ENCODE results near the gene PCDHB14. TPM values are rescaled to one million over a fixed set of nuclear protein-coding genes. Genes with fewer than 3 reads are reported as not detected.

PCDHB14 gene
- total RNA-seq: under 0.01 TPM in 1 of 2 replicates, not detected in the other

DNA sequence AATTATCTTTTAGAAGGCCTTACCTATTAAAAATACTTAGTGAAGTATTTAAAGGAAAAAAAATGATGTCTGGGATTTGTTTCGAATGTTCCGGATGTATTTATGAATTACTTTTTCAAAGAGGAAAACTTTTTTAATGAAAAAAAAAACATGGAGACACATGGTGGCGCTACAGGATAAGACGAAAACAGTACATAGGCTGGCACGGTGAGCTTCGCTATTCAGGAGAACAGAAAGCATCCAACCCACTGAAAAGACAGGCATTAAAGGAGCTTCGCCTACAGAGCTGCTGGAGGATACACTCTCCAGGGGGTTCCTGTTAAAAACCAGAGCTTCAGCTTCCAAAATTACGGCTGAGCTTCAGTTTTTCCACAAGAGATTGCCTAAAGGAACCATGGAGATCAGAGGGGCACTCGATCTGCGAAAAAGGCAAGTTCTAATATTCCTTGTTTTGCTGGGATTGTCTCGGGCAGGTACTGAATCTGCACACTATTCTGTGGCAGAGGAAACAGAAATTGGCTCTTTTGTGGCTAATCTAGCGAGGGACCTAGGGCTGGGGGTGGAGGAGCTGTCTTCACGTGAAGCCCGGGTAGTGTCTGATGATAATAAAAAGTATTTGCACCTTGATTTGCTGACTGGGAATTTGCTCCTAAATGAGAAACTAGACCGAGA is at the start of gene PCDHB14:
Gene PCDHB14, plus strand, starts transcription at position 232 of the 672 bp plus-strand sequence. Its CDS starts 163 bp downstream, at position 395.

DNA sequence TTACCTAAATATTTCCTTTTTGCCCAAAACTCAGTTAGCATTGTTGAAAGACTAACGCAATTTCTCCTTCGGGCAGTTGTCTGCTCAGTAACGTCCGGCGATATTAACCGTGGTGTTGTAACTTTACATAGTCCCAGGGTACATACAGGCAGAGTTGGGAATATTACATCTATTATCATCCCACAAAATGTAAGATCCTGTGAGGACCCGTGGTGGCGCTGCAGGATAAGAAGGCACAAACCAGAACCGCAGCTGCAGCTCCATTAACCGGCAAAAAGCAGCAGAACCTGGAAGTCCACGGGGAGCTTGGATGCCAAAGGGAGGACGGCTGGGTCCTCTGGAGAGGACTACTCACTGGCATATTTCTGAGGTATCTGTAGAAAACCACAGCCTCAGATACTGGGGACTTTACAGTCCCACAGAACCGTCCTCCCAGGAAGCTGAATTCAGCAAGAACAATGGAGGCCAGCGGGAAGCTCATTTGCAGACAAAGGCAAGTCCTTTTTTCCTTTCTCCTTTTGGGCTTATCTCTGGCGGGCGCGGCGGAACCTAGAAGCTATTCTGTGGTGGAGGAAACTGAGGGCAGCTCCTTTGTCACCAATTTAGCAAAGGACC is 45.5 kb upstream of the PCDHB14 start, which contains the start of gene PCDHB8:
Gene PCDHB8, plus strand, starts transcription at position 214 of the 615 bp plus-strand sequence. Its CDS starts 245 bp downstream, at position 459.

DNA sequence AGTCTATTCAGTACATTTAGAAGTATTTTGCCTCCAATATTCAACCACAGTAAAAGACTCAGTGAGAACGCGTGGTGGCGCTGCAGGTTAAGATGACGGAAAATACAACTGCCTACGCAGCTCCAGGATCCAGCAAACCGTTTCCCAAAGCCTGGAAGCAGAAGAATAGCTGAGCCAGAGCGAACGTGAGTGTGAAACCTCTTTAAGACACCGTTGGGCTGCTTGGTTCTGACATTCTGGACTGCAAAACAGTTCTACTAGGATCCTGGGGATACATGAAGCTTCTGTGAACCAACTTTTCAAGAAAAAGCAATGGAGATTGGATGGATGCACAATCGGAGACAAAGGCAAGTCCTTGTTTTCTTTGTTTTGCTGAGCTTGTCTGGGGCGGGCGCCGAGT is 40.9 kb upstream of the PCDHB14 start, which contains the start of gene PCDHB16:
Gene PCDHB16, plus strand, starts transcription at position 140 of the 400 bp plus-strand sequence. Its CDS starts 173 bp downstream, at position 313.

DNA sequence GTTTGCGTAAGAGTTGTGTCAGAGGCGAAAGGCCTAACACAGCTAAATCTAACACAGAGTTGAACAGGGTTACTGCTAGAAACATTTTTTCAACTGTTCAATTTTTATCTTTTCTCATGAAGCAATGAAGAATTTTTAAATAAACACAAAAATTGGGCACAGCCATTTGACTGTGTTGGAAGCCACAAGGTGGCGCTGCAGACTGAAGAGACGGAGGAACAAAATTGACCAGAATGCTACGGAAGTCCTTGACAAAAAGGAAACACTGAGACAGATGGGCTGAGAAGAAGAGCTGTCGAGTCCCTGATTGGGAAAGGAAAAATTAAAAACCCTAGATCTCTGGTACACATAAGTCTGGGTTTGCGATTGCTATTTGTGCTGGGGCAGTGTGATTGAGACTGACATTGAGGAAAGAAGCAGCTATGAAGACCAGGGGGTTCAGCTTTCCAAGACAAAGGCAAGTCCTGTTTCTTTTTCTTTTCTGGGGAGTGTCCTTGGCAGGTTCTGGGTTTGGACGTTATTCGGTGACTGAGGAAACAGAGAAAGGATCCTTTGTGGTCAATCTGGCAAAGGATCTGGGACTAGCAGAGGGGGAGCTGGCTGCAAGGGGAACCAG is 36.1 kb upstream of the PCDHB14 start, which contains the start of gene PCDHB9:
Gene PCDHB9, plus strand, starts transcription at position 265 of the 616 bp plus-strand sequence. Its CDS starts 158 bp downstream, at position 423.

DNA sequence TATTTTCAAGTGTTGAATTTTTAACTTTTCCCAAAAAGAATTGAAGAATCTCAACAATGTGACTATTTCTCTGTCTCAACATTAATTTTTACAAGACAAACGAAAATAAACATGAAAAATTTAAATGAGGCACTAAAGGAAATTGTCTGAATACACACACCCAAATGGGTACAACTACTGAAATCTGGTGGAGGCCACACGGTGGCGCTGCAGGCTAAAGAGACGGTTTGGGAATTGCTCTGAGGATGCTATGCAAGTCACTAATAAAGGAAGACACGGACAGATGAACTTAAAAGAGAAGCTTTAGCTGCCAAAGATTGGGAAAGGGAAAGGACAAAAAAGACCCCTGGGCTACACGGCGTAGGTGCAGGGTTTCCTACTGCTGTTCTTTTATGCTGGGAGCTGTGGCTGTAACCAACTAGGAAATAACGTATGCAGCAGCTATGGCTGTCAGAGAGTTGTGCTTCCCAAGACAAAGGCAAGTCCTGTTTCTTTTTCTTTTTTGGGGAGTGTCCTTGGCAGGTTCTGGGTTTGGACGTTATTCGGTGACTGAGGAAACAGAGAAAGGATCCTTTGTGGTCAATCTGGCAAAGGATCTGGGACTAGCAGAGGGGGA is 30.9 kb upstream of the PCDHB14 start, which contains the start of gene PCDHB10:
Gene PCDHB10, plus strand, starts transcription at position 244 of the 616 bp plus-strand sequence. Its CDS starts 200 bp downstream, at position 444.

DNA sequence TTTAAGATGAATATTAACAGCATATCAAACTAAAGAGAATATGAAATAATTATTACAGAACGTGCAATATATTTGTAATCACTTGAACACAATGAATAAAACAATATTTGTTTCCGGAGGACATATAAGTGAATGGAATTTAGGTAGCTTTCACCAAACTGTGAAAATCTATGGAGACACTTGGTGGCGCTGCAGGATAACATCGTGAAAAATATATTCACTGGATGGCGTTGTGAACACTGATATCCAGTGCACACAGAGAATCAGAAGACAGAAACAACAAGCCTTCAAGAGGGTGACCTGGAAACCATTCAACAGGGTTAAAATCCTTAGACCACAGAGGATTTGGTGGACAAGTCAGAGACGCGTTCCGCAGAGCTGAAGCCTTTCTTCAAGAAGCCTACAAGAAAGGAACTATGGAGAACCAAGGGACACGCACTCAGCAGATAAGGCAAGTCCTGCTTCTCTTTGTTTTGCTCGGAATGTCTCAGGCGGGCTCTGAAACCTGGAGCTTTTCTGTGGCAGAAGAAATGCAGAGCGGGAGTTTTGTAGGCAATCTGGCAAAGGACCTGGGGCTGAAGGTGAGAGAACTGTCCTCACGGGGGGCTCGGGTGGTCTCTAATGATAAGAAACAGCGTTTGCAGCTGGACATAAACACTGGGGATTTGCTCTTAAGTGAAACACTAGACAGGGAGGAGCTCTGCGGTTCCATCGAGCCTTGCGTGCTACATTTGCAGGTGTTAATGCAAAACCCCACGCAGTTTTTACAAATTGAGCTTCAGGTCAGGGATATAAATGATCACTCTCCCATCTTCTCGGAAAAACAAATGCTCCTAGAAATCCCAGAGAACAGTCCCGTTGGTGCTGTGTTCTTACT is 23.5 kb upstream of the PCDHB14 start, which contains the start of gene PCDHB11:
Gene PCDHB11, plus strand, starts transcription at position 269 of the 877 bp plus-strand sequence. Its CDS starts 148 bp downstream, at position 417.

DNA sequence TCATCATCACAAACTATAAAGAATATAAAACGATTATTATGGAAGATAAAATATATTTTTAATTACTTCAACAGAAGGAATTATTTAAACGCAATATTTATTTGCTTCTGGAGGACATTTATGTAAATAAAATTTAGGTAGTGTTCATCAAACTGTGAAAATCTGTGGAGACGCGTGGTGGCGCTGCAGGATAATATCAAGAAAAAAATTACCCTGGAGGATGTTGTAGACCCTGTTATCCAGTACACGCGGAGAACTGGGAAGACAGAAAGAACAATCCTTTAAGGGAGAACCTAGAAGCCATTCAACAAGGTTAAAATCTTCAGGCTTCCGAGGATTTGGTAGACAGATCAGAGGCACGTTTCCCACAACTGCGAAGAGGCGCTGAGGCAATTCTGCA is 14.7 kb upstream of the PCDHB14 start, which contains the start of gene PCDHB12:
Gene PCDHB12, plus strand, starts transcription at position 242 of the 400 bp plus-strand sequence. CDS start 189 bp downstream, outside the sequence.

DNA sequence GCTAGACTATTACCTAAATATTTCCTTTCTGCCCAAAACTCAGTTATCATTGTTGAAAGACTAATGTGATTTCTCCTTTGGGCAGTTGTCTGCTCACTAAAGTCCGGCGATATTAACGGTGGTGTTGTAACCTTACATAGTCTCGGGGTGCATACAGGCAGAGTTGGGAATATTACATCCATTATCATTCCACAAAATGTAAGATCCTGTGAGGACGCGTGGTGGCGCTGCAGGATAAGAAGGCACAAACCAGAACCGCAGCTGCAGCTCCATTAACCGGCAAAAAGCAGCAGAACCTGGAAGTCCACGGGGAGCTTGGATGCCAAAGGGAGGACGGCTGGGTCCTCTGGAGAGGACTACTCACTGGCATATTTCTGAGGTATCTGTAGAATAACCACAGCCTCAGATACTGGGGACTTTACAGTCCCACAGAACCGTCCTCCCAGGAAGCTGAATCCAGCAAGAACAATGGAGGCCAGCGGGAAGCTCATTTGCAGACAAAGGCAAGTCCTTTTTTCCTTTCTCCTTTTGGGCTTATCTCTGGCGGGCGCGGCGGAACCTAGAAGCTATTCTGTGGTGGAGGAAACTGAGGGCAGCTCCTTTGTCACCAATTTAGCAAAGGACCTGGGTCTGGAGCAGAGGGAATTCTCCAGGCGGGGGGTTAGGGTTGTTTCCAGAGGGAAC is 9.3 kb upstream of the PCDHB14 start, which contains the start of gene PCDHB13:
Gene PCDHB13, plus strand, starts transcription at position 264 of the 684 bp plus-strand sequence. Its CDS starts 205 bp downstream, at position 469.

DNA sequence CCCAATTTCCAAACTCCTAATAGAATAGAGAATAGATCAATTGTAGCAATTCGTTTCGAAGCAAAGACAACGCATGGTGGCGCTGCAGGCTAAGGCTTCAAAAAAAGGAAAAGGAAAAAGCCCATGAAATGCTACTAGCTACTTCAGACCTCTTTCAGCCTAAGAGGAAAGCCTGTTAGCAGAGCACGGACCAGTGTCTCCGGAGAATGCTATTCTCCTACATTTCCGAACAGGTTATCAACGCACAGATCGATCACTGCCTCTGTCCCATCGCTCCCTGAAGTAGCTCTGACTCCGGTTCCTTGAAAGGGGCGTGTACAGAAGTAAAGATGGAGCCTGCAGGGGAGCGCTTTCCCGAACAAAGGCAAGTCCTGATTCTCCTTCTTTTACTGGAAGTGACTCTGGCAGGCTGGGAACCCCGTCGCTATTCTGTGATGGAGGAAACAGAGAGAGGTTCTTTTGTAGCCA is 22.1 kb downstream of the PCDHB14 start, which contains the start of gene PCDHB15:
Gene PCDHB15, plus strand, starts transcription at position 146 of the 468 bp plus-strand sequence. Its CDS starts 184 bp downstream, at position 330.

Other genes starting within 250 kb of the PCDHB14 start
- gene PCDHB1, start 172.0 kb upstream of the PCDHB14 start, total RNA-seq: not detected in 2 replicates
- 0.34 and 0.45 TPM in 2 replicates for gene PCDHB2, start 128.7 kb upstream of the PCDHB14 start, total RNA-seq
- 0.15 and 0.17 TPM in 2 replicates for gene PCDHB3, start 122.9 kb upstream of the PCDHB14 start, total RNA-seq
- not detected in 2 replicates for gene PCDHB4, start 101.5 kb upstream of the PCDHB14 start, total RNA-seq
- 0.84 and 0.89 TPM in 2 replicates for gene PCDHB5, start 88.1 kb upstream of the PCDHB14 start, total RNA-seq
- gene PCDHB6, start 73.3 kb upstream of the PCDHB14 start, total RNA-seq: not detected in 2 replicates
- 0.15 and 0.17 TPM in 2 replicates for gene PCDHB7, start 50.7 kb upstream of the PCDHB14 start, total RNA-seq
- gene PCDHB8, start 45.6 kb upstream of the PCDHB14 start, total RNA-seq: not detected in 2 replicates
- gene PCDHB16, start 41.0 kb upstream of the PCDHB14 start, total RNA-seq: under 0.01 TPM in 1 of 2 replicates, not detected in the other
- not detected in 2 replicates for gene PCDHB9, start 36.2 kb upstream of the PCDHB14 start, total RNA-seq
- under 0.01 and 0.15 TPM in 2 replicates for gene PCDHB10, start 31.0 kb upstream of the PCDHB14 start, total RNA-seq
- gene PCDHB11, start 23.7 kb upstream of the PCDHB14 start, total RNA-seq: under 0.01 TPM in 2 replicates
- not detected in 2 replicates for gene PCDHB12, start 14.6 kb upstream of the PCDHB14 start, total RNA-seq
- gene PCDHB13, start 9.4 kb upstream of the PCDHB14 start, total RNA-seq: under 0.01 TPM in 2 replicates
- gene PCDHB15, start 22.1 kb downstream of the PCDHB14 start, total RNA-seq: 0.15 and 0.17 TPM in 2 replicates
- not detected in 2 replicates for gene SLC25A2, start 80.7 kb downstream of the PCDHB14 start, total RNA-seq
- gene TAF7, start 97.4 kb downstream of the PCDHB14 start, total RNA-seq: 31.8 and 38.5 TPM in 2 replicates
- gene PCDHGA1, start 107.2 kb downstream of the PCDHB14 start, total RNA-seq: under 0.01 and 0.15 TPM in 2 replicates
- 0.50 and 0.59 TPM in 2 replicates for gene PCDHGA2, start 115.4 kb downstream of the PCDHB14 start, total RNA-seq
- gene PCDHGA3, start 120.5 kb downstream of the PCDHB14 start, total RNA-seq: 0.15 and 0.34 TPM in 2 replicates
- gene PCDHGB1, start 126.8 kb downstream of the PCDHB14 start, total RNA-seq: 0.30 and 0.34 TPM in 2 replicates
- gene PCDHGA4, start 131.7 kb downstream of the PCDHB14 start, total RNA-seq: 1.0 and 1.3 TPM in 2 replicates
- gene PCDHGB2, start 136.7 kb downstream of the PCDHB14 start, total RNA-seq: 0.50 and 0.59 TPM in 2 replicates
- gene PCDHGA5, start 140.8 kb downstream of the PCDHB14 start, total RNA-seq: 0.15 and 0.34 TPM in 2 replicates
- 0.45 and 0.50 TPM in 2 replicates for gene PCDHGB3, start 146.9 kb downstream of the PCDHB14 start, total RNA-seq
- gene PCDHGA6, start 150.5 kb downstream of the PCDHB14 start, total RNA-seq: 0.67 and 1.0 TPM in 2 replicates
- 0.50 and 0.89 TPM in 2 replicates for gene PCDHGA7, start 159.4 kb downstream of the PCDHB14 start, total RNA-seq
- gene PCDHGB4, start 164.4 kb downstream of the PCDHB14 start, total RNA-seq: 4.0 and 4.4 TPM in 2 replicates
- gene PCDHGA8, start 169.3 kb downstream of the PCDHB14 start, total RNA-seq: 0.15 and 0.67 TPM in 2 replicates
- 10.6 and 13.8 TPM in 2 replicates for gene PCDHGB5, start 174.6 kb downstream of the PCDHB14 start, total RNA-seq
- 1.7 and 1.9 TPM in 2 replicates for gene PCDHGA9, start 179.4 kb downstream of the PCDHB14 start, total RNA-seq
- gene PCDHGB6, start 184.7 kb downstream of the PCDHB14 start, total RNA-seq: 1.3 and 2.1 TPM in 2 replicates
- gene PCDHGA10, start 189.6 kb downstream of the PCDHB14 start, total RNA-seq: 4.9 and 5.2 TPM in 2 replicates
- gene PCDHGB7, start 194.3 kb downstream of the PCDHB14 start, total RNA-seq: 6.1 and 7.2 TPM in 2 replicates
- gene PCDHGA11, start 197.7 kb downstream of the PCDHB14 start, total RNA-seq: 10.9 and 11.6 TPM in 2 replicates
- gene PCDHGA12, start 207.2 kb downstream of the PCDHB14 start, total RNA-seq: 7.7 and 8.4 TPM in 2 replicates